Stimulated activated CD4-positive, alpha-beta T cell treated with anti-CD3 and anti-CD28 coated beads, Interleukin-1b, Interleukin-23, amount 100 ng/mL, for 4 hours (primary cell): ENCODE results near the gene MAN2B2.

Experiments
- DNase-seq, 2 donors: peaks; one replicate each; pipeline ENCODE4 v3.0.0-alpha.2; 2020; ENCODE audit warnings: low read depth in 2 of 2

The MAN2B2 gene

GRCh38 chr4:6546681-6547447 lies 28.1 kb upstream of the MAN2B2 start:
- peak; percentile 14 to 21 for DNase-seq

GRCh38 chr4:6548201-6548881 lies 26.6 kb upstream of the MAN2B2 start:
- no peak for DNase-seq

GRCh38 chr4:6548882-6549230 lies 26.1 kb upstream of the MAN2B2 start:
- no peak for DNase-seq

- no peak for DNase-seq
Measured at GRCh38 chr4:6549445-6549844, 25.5 kb upstream of the MAN2B2 start.

- no peak for DNase-seq
Measured at GRCh38 chr4:6549890-6550620, 24.9 kb upstream of the MAN2B2 start.

GRCh38 chr4:6550821-6551220 lies 24.2 kb upstream of the MAN2B2 start:
- DNase-seq = no peak

- DNase-seq = no peak
Measured at GRCh38 chr4:6551660-6552059, 23.3 kb upstream of the MAN2B2 start.

GRCh38 chr4:6555519-6555918 lies 19.5 kb upstream of the MAN2B2 start:
- DNase-seq = no peak

GRCh38 chr4:6556263-6556662 lies 18.7 kb upstream of the MAN2B2 start:
- DNase-seq = no peak

- no peak for DNase-seq
Measured at GRCh38 chr4:6557185-6557584, 17.8 kb upstream of the MAN2B2 start.

GRCh38 chr4:6557856-6558255 lies 17.1 kb upstream of the MAN2B2 start:
- DNase-seq = no peak

GRCh38 chr4:6560416-6561172 lies 14.4 kb upstream of the MAN2B2 start:
- DNase-seq = no peak

GRCh38 chr4:6561173-6561516 lies 13.8 kb upstream of the MAN2B2 start:
- no peak for DNase-seq

GRCh38 chr4:6561706-6562371 lies 13.2 kb upstream of the MAN2B2 start:
- DNase-seq = no peak

GRCh38 chr4:6562931-6563901 lies 11.8 kb upstream of the MAN2B2 start:
- no peak for DNase-seq

GRCh38 chr4:6563935-6564645 lies 10.9 kb upstream of the MAN2B2 start:
- DNase-seq = no peak

GRCh38 chr4:6565691-6566390 lies 9.1 kb upstream of the MAN2B2 start:
- no peak for DNase-seq

GRCh38 chr4:6566391-6567190 lies 8.4 kb upstream of the MAN2B2 start:
- no peak for DNase-seq
